Adrenal gland (tissue), 5 donors: Measurements from ENCODE around the gene OSGIN1.

Source experiments
- POLR2A ChIP-seq, 2 donors: fragments of 450-650 bp; IDR thresholded peaks; one replicate each; pipeline ENCODE4 v1.6.1; 2017; ENCODE audit warnings: antibody characterized with exemption in 2 of 2, mild to moderate bottlenecking in 2 of 2, moderate library complexity in 1 of 2
- TF ChIP-seq, protein P1 (sequence below), 6 experiments: fragments of 450-650 bp in 4 of 6; fragments of 200-600 bp in 2 of 6; sonication (generic) in 1 of 6; IDR thresholded peaks; 1 replicate in 5 of 6; 2 replicates in 1 of 6; pipeline versions ENCODE4 v1.5.1 to v1.8.0; 2016 to 2021; ENCODE audit warnings: antibody characterized with exemption in 6 of 6, mild to moderate bottlenecking in 2 of 6, moderate library complexity in 1 of 6
- donor health status: DM: no; HTN: no; CAD: no.

- TF ChIP-seq, protein P1, sequence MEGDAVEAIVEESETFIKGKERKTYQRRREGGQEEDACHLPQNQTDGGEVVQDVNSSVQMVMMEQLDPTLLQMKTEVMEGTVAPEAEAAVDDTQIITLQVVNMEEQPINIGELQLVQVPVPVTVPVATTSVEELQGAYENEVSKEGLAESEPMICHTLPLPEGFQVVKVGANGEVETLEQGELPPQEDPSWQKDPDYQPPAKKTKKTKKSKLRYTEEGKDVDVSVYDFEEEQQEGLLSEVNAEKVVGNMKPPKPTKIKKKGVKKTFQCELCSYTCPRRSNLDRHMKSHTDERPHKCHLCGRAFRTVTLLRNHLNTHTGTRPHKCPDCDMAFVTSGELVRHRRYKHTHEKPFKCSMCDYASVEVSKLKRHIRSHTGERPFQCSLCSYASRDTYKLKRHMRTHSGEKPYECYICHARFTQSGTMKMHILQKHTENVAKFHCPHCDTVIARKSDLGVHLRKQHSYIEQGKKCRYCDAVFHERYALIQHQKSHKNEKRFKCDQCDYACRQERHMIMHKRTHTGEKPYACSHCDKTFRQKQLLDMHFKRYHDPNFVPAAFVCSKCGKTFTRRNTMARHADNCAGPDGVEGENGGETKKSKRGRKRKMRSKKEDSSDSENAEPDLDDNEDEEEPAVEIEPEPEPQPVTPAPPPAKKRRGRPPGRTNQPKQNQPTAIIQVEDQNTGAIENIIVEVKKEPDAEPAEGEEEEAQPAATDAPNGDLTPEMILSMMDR (IDR thresholded peaks at IDR 0.05) = no peak
- TF ChIP-seq POLR2A (IDR thresholded peaks at IDR 0.05) = no peak
Observed at GRCh38 chr16:83992624-83993023, 39.6 kb downstream of the OSGIN1 start.
